H1 (cell line): ENCODE data around the gene CSF2. TPM values are rescaled to one million over a fixed set of nuclear protein-coding genes. Genes with fewer than 3 reads are reported as not detected.

ENCODE experiments used
- CBX8 ChIP-seq: fragments of 300-800, 300-1000 bp; sonication (generic); IDR thresholded peaks from 2 replicates; pipeline ENCODE4 v1.7.1; 2016; ENCODE audit warnings: low read depth, low read length, borderline replicate concordance
- TBP ChIP-seq: IDR thresholded peaks from 2 replicates; pipeline ENCODE4 v1.6.1; 2011; ENCODE audit warnings: low read depth, low read length, improper control_type of control experiment
- polyA plus RNA-seq, 7 experiments: library from polyadenylated mRNA; depleted of rRNA in 3 of 7; stranded (reverse) in 5 of 7; unstranded in 2 of 7; fragments of >200 nt in 5 of 7; fragments of 200-250 nt in 2 of 7; gene quantifications; 1 replicate in 5 of 7; 2 replicates in 1 of 7; 4 replicates in 1 of 7; pipeline versions ENCODE4 v1.2.1 to v1.2.3, GENCODE V29; 2011 to 2013; ENCODE audit warnings: missing spikeins in 2 of 7, mixed read lengths in 2 of 7
- total RNA-seq: library from RNA; stranded (reverse); fragmentation: NEBNext Ultra II Directional; extraction: Animal tissue kit (Norgen Biotek cat#: 25700); gene quantifications from 2 replicates; pipeline ENCODE4 v1.2.1, GENCODE V29; 2021

The CSF2 gene
- total and polyA plus RNA-seq, 2 of the 8 experiments (the other 6 are each of a cell fraction or from before 2014, with no cell fraction given) = not detected

DNA sequence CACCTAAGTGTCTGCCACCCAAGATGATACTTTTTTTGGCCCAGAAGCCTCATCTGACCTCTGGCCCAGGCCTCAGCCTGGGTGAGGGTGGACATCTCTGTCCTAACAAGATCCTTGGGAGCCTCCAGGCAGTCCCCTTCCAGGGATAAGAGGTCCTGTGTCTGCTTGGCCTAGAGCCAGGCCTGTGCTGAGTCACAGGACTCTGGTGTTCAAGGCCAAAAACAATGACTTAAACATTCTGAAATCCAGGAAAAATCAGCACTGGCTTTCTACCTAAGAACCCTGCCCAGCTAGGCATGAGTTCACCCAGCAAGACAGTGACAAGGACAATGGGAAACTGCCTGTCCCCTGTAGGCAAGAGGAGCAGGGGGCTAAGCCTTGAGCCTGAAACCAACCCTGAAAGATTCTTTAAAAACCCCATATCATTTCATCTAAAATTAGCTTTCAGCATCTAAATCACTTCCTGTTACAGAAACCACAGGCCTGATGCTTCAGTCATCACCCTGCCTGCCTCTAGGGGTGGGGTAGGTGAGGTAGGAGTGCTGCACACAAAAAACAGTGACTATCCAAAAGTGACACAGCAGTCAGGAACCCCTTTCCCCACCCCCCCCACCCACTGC, 29.9 kb downstream of the CSF2 start (continued):
- TF ChIP-seq TBP (no peak), CBX8 (no peak)
- TF ChIP-seq, all 59 proteins: peak for 0
